ENCODE measurements around the gene OR14C36.

DNA sequence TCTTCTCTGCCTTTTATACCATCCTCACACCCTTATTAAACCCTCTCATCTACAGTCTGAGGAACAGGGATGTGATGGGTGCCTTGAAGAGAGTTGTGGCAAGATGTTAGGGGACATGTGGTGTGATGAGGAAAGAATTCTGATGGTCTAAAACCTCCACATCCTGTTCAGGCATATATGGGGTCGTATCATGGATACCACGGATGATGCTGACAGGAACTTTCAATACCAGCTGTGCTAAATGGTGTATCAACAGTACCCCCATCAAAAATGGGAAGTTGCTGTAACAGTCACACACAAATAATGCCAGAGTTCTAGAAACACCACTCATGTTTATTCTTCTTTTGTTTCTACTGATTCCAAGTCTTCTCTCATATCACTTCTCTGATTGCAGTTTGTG lies 39.9 kb downstream of the OR14C36 start:
- TF ChIP-seq, protein P1, sequence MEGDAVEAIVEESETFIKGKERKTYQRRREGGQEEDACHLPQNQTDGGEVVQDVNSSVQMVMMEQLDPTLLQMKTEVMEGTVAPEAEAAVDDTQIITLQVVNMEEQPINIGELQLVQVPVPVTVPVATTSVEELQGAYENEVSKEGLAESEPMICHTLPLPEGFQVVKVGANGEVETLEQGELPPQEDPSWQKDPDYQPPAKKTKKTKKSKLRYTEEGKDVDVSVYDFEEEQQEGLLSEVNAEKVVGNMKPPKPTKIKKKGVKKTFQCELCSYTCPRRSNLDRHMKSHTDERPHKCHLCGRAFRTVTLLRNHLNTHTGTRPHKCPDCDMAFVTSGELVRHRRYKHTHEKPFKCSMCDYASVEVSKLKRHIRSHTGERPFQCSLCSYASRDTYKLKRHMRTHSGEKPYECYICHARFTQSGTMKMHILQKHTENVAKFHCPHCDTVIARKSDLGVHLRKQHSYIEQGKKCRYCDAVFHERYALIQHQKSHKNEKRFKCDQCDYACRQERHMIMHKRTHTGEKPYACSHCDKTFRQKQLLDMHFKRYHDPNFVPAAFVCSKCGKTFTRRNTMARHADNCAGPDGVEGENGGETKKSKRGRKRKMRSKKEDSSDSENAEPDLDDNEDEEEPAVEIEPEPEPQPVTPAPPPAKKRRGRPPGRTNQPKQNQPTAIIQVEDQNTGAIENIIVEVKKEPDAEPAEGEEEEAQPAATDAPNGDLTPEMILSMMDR (conservative IDR thresholded peaks at IDR 0.05): no peak
- TF ChIP-seq ZFX (IDR thresholded peaks at IDR 0.05): no peak

All from C4-2B (cell line).